ENCODE results near the gene NUP210. TPM values are rescaled to one million over a fixed set of nuclear protein-coding genes. Genes with fewer than 3 reads are reported as not detected.
"Not testable (repeated sequence)": the region's sequence is repeated elsewhere in the genome, so short reads cannot be mapped to it uniquely, and the experiment has no call there.

Gene NUP210
- total RNA-seq, 1 donor from 2014 or later: 2.6 TPM

DNA sequence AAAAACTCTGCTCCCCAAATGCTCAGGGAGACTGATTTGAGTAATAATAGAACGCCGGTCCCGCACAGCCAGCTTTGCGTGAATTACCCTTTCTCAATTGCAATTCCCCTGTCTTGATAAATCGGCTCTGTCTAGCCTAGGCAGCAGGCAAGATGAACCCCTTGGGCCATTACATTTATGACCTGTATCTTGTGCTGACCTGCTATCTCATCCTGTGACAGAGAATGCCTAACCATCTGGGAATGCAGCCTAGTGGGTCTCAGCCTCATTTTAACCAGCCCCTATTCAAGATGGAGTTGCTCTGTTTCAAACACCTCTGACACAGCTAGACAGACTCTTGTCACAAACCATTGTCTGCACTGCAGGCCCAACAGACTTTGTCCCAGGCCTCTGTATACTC, 13.8 kb upstream of the NUP210 start:
- intact Hi-C loops (cut with DNase I): no loop called here
- no peak for DNase-seq (ENCODE audit: low spot score)

DNA sequence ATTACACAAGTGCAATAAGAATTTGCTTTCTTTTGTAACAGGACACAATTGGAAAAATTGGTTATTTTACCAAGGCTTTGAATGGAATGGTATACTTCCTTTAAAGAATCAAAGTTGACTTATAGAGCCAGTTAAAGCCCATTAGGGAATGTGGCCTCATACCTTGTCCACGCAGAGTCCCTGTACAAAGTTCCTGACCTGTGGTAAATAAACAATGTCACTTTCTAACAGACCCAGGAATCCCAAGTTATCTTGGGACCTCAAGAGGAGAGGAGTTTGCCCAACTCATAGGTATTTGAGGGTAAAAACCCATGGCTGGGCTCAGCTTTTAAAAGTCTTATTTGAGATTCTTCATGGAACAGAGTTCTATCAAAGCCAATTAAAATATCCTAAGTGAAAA, 12.0 kb upstream of the NUP210 start:
- DNase-seq (ENCODE audit: low spot score): no peak
- intact Hi-C loops (cut with DNase I): no loop called here

DNA sequence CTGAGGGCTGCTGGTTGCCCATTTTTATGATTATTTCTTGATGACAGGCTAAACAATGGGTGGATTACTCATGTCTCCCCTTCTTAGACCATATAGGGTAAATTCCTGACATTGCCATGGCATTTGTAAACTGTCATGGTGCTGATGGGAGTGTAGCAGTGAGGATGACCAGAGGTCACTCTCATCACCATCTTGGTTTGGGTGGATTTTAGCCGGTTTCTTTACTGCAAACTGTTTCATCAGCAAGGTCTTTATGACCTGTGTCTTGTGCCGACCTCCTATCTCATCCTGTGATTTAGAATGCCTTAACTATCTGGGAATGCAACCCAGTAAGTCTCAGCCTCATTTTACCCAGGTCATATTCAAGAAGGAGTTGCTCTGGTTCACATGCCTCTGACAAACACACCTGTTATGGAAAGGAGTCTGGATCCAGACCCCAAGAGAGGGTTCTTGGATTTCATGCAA, 10.3 kb upstream of the NUP210 start:
- DNase-seq (ENCODE audit: low spot score); intact Hi-C loops (cut with DNase I): not testable (repeated sequence)

DNA sequence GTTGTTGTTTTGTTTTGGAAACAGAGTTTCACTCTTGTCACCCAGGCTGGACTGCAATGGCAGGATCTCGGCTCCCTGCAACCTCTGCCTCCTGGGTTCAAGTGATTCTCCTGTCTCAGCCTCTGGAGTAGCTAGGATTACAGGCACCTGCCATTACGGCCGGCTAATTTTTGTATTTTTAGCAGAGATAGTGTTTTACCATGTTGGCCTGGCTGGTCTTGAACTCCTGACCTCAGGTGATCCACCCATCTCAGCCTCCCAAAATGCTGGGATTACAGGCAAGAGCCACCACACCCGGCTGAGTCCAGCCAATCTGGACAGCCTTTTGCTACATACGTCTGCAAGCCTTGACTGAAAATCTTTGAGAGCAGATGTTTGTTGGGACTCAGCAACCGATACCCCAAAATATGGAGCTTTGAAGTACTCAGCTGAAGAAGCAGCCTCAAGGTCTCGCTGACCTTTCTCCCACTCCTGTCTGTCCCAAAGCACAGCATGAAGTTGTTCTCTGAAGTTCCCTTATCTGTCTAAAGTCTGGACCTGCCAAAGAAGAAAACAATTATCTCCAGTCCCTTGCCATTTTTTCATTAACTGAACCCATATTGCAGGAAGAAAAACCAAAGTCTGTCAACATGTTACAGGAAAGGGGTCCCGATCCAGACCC, 9.6 kb upstream of the NUP210 start:
- intact Hi-C loops (cut with DNase I): no loop called here
- no peak for DNase-seq (ENCODE audit: low spot score)

DNA sequence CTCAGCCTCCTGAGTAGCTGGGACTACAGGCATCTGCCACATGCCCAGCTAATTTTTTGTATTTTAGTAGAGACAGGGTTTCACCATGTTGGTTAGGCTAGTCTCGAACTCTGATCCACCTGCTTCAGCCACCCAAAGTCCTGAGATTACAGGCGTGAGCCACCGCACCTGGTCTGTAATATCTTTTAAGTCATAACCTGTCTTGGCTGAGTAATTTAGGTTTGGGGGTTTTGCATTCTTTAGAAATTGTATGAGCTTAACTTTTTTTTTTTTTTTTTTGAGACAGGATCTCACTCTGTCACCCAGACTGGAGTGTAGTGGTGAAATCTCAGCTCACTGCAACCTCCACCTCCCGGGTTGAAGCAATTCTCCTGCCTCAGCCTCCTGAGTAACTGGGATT, 8.6 kb upstream of the NUP210 start:
- intact Hi-C loops (cut with DNase I): not testable (repeated sequence)

DNA sequence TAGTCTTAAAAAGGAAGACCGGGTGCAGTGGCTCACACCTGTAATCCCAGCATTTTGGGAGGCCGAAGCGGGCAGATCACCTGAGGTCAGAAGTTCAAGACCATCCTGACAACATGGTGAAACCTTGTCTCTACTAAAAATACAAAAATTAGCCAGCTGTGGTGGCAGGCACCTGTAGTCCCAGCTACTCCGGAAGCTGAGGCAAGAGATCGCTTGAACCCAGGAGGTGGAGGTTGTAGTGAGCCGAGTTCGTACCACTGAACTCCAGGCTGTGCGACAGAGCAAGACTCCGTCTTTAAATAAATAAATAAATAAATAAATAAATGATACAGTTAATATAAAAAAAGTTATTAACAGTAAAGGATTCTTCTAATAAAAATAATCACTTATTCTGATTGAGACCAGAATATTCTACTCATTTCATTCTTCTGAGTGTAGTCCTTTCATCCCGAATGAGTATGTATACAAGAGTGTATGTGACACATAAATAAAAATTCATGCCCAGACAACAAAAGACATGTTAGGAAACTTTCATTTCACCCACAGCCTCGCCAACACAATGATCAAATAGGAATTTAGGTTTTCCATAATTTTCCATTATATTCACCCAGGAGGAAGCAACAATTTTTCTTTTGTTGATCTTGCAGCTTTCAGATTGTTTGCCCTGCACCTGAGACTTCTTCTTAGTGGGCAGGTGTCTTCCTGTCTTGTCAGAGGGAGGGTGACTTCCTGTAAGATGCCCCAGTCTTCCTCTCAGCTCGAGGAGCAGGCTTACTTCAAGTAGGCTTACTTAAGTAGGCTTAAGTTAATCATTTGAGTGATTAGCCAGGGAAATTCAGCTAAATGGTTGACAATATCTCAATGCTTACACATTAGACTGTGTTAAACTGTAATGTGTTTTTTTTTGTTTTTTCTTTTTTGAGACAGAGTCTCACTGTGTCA, 7.8 kb upstream of the NUP210 start:
- intact Hi-C loops (cut with DNase I): no loop called here
- DNase-seq (ENCODE audit: low spot score): no peak

More for the DNA sequence above, 8.6 kb upstream of the NUP210 start:
- not testable (repeated sequence) for DNase-seq (ENCODE audit: low spot score)

DNA sequence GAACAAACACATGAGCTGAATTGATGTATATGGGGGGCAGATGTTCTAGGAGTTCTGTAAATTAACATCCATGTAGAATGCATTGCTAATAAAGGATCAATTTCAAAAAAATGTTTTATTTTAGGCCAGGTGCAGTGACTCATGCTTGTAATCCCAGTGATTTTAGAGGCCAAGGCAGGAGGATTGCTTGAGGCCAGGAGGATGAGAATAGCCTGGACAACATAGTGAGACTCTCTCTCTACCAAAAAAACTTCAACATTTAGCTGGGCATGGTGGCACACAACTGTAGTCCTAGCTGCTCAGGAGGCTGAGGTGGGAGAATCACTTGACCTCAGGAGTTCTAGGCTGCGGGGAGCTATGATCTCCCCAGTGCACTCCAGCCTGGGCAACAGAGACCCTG, 6.5 kb upstream of the NUP210 start:
- no peak for DNase-seq (ENCODE audit: low spot score)
- intact Hi-C loops (cut with DNase I): no loop called here

DNA sequence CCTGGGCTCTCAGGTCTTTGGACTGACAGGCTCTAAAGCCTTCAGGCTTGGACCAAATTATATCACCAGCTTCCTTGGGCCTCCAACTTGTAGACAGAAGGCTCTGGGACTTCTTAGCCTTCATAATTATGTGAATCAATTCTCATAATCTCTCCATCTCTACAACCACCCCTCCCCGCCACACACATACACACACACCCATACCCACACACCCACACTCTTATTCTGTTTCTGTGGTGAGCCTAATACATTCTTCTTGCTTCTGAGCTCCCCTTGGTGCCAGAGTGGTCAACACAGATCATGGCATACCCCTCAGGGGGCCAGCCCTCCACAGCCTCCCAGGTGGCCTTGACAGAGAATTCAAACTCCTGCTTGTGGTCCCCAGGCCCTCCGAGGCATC, 5.6 kb upstream of the NUP210 start:
- no peak for DNase-seq (ENCODE audit: low spot score)

DNA sequence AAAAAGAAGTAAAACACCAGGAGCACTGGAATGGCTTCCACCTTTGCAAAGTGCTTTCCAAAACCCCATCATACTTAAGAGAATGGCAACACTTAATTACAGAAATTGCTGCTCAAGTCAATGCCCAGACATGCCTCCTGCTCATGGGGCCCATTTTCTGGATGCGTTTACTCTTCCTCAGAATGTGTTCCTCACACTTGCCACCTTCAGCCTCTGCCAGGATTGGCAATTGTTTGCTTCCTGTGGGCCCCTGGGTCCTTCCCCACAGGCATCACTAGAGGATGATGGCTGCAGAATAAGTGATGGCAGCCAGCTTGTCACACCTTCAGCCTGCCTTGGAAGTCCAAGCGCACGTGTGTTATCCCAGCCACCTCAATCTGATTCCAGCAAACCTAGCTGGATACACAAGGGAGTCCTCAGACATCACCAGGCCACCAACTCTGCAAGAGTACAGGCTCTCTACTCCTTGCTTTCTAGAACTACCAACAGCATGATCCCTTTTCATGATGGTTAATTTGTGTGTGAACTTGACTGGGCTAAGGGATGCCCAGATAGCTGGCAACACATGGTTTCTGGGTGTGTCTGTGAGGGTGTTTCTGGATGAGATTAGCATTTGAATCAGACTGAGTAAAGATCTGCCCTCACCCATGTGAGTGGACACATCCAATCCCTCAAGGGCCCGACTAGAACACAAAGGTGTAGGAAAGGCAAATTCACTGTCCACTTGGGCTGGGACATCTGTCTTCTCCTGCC, 4.9 kb upstream of the NUP210 start:
- intact Hi-C loops (cut with DNase I): no loop called here
- no peak for DNase-seq (ENCODE audit: low spot score)

More for the DNA sequence above, 5.6 kb upstream of the NUP210 start:
- intact Hi-C loops (cut with DNase I): no loop called here

DNA sequence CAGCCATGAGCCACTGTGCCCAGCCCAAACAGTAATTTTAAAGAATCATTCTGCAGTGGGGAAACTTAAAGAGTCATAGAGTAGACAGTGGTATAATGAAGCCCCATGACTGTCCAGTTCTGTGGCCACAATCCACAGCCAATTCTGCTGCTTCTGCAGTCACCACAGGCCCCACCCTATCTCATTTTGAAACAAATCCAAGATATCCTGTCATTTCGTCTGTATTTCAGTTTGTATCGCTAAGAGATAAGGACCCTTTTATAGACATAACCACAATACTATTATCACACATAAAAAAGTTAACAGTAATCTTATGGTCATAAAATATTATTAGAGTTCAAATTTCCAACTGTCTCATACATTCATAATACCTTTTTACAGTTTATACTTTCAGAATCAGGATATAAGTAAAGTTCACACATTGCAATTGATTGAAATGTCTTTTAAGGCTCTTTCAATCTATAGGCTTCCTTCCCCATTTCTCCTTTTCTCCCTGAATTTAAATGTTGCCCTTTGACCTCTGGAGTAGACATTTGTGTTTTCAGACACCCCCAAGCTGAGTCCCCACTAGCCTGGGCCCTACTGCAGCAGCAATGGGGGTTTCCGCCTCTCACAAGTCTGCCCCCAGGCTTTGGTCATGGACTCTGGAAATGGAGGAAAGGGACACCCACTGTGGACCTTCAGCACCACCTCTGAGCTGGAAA, 4.2 kb upstream of the NUP210 start:
- no peak for DNase-seq (ENCODE audit: low spot score)
- intact Hi-C loops (cut with DNase I): no loop called here

DNA sequence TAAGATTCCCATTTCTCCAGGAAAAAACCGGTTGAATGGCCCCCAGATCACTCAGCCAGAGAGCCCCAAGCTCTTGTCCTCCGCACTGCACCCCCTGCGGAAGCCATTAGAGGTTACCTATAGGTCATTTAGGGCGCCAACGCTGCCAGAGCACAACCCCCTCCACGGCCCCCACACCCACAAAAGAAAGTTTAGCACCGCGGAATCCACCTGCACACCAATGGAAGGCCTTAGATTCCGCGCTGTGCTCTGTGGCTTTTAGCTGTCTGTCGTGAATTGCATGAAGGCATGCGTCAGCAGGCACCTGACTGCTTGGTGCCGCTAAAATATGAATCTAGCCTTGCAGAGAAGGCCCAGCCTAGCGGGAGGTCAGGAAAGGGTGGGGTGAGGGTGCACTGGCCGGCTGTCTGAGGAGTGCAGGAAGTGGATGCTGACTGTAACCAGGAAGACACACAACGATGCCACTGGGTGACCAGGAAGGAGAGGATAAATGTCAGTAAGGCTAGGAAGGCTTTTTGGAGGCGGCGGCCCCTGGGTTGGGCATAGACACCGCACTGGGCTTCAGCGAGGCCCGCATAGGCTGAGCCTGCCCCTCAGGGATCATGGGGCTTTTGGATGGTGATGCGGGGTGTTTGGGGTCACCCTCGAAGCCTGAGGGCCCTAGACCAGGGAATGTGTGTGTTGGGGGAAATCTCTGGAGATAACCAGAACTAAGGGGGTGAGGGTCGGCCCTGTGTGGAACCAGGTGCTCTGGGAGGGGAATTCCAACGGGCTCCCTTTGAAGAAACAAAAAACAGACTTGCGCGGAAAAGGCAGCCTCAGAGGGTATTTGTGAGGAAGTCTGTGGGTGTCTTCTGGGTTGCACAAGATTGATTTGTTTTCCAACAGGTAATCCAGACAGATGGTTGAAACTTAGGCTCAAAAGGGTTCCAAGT, 976 bp upstream of the NUP210 start:
- intact Hi-C loops (cut with DNase I): no loop called here
- DNase-seq (ENCODE audit: low spot score): no peak

DNA sequence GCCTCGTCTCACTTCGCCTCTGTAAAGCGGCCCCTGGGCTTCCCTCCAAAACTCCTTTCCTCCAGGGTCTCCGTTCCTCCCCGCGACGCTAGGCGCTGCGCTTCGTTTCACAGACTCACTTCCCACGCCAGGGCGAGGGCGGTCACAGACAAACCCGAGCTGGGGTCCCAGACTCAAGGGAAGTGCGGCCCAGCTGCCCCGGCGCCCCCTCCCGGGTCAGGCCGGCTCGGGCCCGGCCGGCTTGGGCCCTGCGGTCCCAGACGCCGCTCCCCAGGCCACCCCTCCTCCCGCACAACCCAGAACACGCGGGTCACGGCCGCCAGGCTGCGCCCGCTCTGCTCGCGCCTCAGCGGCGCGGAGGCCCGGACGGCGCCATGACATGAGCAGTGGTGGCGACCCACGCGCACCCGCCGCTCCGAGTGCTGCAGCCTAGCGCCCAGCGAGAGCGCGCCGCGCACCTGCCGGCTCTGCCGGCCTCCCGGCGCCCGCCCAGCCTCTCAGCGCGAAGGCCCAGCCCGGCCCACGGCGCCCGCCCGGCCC, 547 bp downstream of the NUP210 start:
- peak; percentile 84 for DNase-seq (ENCODE audit: low spot score)
- intact Hi-C loops (cut with DNase I): no loop called here

DNA sequence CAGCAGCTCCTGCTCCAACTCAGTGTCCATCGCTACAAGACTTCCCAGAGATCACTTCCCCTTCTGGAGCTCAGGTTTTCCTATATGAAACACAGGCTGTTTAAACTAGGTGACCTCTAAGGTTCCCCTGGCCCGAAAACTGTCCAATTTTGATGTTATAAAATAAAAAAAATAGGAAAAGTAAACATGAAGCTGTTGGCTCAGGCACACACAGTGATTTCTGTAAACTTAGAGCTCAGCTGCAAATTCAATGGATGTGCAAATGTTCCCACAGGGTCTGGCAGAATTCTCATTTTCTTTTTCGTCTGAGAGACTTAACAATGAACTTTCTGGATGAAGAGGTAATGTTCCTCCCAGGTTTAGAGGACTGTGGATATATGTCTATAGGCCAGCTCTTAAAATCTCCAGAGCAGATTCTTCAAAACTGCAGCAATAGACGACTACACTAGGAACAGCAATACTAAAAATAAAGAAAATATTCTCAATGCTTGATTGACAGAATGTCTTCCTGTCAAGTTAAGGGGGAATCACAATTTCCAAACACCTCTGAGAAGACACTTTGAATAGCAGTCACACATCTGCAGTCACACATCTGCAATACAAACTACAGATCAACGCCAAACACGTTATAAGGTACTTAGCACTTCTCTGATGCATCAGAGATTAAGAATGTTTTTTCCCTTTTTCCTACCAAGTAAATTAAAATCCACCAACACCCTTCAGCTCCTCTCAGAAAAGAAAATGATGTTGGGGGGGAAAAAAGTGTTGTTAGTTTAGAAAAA, 2.8 kb downstream of the NUP210 start:
- no peak for DNase-seq (ENCODE audit: low spot score)
- intact Hi-C loops (cut with DNase I): no loop called here

DNA sequence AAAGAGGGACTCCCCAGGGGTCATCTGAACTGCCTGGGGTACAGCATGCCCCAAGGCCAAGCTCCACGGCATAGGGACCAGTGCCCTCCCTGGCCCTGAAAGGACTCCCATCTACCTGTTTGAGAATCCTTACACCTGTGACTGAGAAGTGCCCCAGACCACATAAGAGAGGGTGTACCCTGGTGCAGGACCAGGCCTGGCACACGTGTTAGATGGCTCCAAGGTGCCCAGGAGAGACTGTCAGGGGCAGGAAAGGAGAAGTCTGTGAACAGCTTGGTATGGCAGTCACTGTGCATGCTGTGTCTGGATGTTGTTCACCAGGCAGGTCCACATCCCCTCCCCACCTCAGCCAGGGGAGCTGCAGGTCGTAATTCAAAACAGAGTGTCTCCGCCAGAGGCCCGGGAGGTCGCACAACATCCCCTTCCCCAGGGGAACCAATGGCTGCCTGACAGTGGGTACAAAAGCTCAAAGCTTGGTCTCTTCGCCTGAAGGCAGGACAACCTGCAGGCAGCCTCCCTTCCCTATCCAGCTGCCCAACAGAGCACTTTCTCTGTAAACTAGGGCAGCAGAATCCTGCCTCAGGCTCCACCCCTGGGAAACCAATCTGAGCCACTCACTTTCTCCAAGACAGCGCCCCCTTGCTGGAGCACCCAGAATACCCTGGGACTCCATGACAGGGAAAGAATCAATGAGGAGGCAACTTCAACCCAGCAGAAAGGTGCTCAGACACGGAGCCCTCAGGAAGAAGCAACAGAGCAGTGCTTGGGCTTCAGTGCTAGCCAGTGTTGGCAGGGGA, 3.9 kb downstream of the NUP210 start:
- intact Hi-C loops (cut with DNase I): no loop called here
- DNase-seq (ENCODE audit: low spot score): no peak

DNA sequence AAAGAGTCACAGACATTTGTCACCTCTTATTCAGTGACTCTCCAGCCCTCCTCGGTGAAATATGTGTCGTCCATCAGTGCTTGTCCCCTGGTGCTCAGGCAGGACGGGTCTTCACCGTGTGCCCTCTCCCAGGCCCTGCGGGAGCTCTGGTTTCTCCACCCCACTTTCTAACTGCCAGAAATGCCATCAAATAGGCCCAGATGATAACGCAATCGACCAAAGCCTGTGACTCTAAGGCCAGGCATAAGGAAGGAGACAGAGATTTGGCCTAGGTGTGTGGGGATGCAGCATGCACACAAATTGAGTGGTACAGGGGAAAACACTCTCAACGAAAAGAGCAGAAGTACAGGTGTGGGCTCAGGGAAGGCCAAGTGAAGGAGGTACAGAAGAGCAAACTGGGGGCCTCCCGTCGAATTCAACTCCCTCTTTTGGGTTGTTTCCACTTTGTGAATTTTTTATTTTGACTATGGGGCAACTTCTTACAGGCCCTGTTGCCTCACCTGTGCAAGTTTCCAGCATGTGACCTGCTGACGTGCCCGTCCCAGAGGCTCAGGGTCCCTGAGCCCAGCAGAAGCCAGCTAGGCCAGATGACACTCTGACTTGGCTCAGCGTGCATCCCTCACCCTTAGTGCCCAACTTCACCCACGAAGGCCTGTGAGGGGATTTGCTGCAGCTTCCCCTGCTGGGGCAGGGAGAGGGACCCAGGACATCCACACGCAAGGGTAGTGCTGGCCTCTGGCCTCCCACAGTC, 4.7 kb downstream of the NUP210 start:
- intact Hi-C loops (cut with DNase I): no loop called here
- DNase-seq (ENCODE audit: low spot score): no peak

All from cardiac septum (tissue), 1 donor.